Loucy (cell line): ENCODE results near the gene INTS13.

Experiments
- EZH2phosphoT487 ChIP-seq: fragments of 200-600 bp; IDR thresholded peaks from 2 replicates; pipeline ENCODE4 v1.6.1; 2018; ENCODE audit warnings: antibody characterized with exemption, mild to moderate bottlenecking, moderate library complexity, borderline replicate concordance
- TF ChIP-seq, protein P1 (sequence below): fragments of 200-600 bp; sonication (generic); conservative IDR thresholded peaks from 2 replicates; pipeline ENCODE4 v1.5.1; 2014; ENCODE audit warnings: mild to moderate bottlenecking, antibody characterized with exemption, low read length

DNA sequence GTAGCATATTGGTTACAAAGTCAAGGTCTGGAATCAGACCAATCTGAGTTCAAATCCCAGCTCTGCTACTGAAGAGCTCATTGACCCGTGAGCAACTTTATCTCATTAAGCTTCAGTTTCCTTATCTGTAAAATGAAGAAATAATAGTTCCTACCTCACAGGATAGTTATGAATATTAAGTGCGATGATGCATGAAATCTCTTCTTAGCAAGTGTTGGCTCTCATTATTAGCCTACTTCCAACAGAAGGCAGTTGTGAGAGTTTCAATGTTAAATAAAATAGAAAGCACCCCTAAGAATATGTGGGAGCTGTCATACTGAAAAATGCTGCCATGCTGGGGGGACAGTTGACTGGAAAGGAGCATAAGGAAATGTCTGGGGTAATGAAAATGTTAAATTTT lies 65.8 kb downstream of the INTS13 start:
- TF ChIP-seq, protein P1, sequence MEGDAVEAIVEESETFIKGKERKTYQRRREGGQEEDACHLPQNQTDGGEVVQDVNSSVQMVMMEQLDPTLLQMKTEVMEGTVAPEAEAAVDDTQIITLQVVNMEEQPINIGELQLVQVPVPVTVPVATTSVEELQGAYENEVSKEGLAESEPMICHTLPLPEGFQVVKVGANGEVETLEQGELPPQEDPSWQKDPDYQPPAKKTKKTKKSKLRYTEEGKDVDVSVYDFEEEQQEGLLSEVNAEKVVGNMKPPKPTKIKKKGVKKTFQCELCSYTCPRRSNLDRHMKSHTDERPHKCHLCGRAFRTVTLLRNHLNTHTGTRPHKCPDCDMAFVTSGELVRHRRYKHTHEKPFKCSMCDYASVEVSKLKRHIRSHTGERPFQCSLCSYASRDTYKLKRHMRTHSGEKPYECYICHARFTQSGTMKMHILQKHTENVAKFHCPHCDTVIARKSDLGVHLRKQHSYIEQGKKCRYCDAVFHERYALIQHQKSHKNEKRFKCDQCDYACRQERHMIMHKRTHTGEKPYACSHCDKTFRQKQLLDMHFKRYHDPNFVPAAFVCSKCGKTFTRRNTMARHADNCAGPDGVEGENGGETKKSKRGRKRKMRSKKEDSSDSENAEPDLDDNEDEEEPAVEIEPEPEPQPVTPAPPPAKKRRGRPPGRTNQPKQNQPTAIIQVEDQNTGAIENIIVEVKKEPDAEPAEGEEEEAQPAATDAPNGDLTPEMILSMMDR: no peak
- no peak for TF ChIP-seq EZH2phosphoT487
